ENCODE results near the gene FAM25A.
"Not testable (repeated sequence)": the region's sequence is repeated elsewhere in the genome, so short reads cannot be mapped to it uniquely, and the experiment has no call there.

- not testable (repeated sequence) for TF ChIP-seq CTCF, MAX (IDR thresholded peaks at IDR 0.05; ENCODE audit: low read depth, low read length)
Measured at GRCh38 chr10:86999802-87000403, 20.2 kb upstream of the FAM25A start.
